DMS114 treated with DMSO at 0.1 percent for 48 hours (cell line): ENCODE measurements around the gene PRUNE2.
"Not testable (repeated sequence)": the region's sequence is repeated elsewhere in the genome, so short reads cannot be mapped to it uniquely, and the experiment has no call there.

Experiments used
- DNase-seq: peaks from one replicate; lab custom pipeline; 2025; ENCODE audit not compliant: unreplicated experiment; lab: John Stamatoyannopoulos, UW

Gene PRUNE2

GRCh38 chr9:76873056-76873792 lies 32.7 kb downstream of the PRUNE2 start:
- DNase-seq = no peak

GRCh38 chr9:76868897-76869296 lies 37.0 kb downstream of the PRUNE2 start:
- no peak for DNase-seq

- no peak for DNase-seq
These were observed 39.2 kb downstream of the PRUNE2 start for GRCh38 chr9:76866689-76867088.

DNA sequence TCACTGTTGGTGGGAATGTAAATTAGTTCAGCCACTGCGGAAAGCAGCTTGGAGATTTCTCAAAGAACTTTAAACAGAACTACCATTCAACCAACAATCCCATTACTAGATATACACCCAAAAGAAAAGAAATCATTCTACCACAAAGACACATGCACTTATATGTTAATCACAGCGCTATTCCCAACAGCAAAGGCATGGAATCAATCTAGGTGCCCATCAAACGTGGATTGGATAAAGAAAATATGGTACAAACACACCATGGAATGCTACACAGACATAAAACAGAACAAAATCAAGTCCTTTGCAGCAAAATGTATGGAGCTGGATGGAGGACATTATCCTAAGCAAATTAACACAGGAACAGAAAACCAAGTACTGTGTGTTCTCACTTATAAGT lies 42.1 kb downstream of the PRUNE2 start:
- no peak for DNase-seq

DNA sequence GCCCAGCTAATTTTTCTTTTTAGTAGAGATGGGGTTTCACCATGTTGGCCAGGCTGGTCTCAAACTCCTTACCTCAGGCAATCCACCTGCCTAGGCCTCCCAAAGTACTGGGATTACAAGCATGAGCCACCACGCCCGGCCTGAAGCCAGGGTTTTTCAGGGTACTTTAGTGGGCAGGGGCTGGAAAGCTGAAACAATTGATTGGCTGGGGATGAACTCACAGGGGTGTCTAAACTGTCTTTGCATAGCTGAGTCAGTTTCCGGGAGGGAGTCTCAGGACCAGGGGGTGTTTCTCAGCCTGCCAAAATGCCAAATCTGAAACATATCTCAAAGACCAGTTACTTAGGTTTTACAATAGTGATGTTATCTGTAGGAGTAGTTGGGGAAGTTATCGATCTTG lies 46.1 kb downstream of the PRUNE2 start:
- no peak for DNase-seq

- not testable (repeated sequence) for DNase-seq
These were observed 47.7 kb downstream of the PRUNE2 start for GRCh38 chr9:76858248-76858647.

- DNase-seq = no peak
These were observed 49.9 kb downstream of the PRUNE2 start for GRCh38 chr9:76856016-76856415.

DNA sequence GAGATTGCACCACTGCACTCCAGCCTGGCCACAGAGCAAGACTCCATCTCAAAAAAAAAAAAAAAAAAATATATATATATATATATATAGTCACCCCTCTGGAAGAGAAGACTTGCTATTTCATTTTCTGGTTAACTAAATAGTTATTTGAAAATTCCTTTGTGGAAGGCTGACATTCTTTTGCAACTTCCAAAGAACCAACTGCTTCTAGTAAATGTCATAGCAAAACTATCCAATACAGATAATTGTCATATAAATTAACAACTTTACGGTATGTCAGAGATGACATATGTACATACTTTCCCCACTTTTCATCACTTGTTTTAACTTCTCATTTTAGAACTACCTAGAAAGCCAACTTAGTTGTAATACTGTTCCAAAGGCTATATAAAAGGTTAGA lies 50.9 kb downstream of the PRUNE2 start:
- no peak for DNase-seq

- no peak for DNase-seq
These were observed 53.9 kb downstream of the PRUNE2 start for GRCh38 chr9:76852026-76852425.

- no peak for DNase-seq
These were observed 59.6 kb downstream of the PRUNE2 start for GRCh38 chr9:76846297-76846696.

DNA sequence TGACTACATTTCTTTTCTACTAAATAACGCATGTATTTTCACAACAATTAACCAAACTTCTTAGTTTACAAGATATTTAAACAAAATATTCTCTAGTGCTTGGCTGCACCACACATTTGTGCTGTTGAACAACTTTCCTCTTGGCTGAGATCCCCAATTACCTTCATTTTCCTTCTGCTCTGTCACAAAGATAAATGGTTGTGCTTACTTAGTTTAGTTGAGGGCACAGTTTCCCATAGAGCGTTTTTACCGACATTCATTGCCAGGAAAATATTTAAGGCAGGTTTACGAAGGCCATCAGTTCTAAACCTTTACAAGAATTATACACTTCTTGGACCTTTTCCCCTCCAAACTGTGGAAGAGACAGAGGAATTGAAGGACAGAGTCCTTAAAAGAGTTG lies 60.7 kb downstream of the PRUNE2 start:
- no peak for DNase-seq

DNA sequence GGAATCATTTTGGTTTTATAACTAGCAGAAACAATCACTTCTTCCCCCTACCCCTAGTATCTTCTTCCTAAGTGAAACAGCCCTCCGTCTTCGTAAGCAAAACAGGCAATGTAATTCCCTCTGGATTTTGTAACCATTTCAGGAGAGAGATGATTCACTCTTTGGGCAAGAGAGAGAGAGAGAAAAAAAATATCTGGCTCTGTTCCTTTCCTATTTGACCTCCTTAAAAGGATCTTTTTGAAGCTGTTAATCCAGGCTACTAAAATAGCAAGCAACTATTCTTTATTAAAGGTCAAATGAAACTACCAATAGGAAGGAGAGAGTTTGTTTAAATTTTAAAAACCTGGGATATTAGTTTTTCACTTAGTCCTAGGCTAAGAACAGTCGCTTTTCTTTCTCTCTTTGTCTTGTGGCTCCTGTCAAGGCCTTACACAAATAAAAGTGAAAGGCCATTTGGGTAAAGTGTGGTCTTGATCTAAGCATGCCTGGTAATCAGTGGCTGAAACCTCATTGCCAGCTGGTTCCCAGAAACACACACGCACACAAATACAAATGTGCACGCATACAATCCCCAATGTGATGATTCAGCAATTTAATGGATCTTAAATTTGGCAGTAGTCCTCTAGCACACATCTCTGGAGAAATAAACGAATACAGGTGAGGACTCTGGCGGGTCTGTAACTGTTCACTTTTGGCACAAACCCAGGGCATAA lies 70.2 kb downstream of the PRUNE2 start:
- no peak for DNase-seq

DNA sequence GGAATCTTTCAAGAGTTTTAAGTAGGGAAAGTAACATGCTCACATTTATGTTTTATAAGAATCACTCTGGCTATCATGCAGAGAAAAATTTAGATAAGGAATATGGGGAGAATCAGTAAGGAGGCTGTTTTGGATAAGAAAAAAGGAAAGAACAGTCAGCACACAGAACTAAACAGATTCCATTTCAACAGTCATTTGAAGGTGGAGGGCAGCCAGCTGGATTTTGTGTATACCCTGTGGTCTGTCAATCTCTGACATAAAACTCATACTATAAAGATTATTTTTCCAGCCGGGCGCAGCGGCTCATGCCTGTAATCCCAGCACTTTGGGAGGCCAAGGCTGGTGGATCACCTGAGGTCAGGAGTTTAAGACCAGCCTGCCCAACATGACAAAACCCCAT lies 77.5 kb downstream of the PRUNE2 start:
- no peak for DNase-seq

- DNase-seq = no peak
These were observed 78.4 kb downstream of the PRUNE2 start for GRCh38 chr9:76827296-76828080.

GRCh38 chr9:76820431-76820830 lies 85.5 kb downstream of the PRUNE2 start:
- DNase-seq = no peak

- no peak for DNase-seq
These were observed 87.6 kb downstream of the PRUNE2 start for GRCh38 chr9:76818271-76818670.

GRCh38 chr9:76817489-76817888 lies 88.4 kb downstream of the PRUNE2 start:
- no peak for DNase-seq

GRCh38 chr9:76812591-76812990 lies 93.3 kb downstream of the PRUNE2 start:
- no peak for DNase-seq

GRCh38 chr9:76810377-76810957 lies 95.4 kb downstream of the PRUNE2 start:
- peak; percentile 14 for DNase-seq

DNA sequence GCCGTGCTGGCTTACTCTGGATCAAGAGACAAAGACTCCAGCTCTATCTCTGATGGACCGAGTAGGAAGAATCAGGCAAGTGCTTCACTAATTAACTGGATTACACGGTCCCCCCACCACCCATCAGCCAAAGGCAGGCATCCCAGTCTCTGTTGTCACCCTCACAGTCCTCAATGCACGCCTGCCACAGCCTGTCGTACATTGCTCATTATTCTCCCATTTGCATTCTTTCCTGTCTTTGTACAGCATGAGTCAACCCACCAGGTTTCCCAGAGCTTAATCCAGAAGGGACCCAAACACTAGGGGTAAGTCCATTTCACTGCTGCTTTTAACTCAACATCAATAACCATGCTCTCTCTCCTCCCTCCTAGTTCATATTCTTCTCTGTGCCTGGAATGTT lies 97.3 kb downstream of the PRUNE2 start:
- DNase-seq = no peak

DNA sequence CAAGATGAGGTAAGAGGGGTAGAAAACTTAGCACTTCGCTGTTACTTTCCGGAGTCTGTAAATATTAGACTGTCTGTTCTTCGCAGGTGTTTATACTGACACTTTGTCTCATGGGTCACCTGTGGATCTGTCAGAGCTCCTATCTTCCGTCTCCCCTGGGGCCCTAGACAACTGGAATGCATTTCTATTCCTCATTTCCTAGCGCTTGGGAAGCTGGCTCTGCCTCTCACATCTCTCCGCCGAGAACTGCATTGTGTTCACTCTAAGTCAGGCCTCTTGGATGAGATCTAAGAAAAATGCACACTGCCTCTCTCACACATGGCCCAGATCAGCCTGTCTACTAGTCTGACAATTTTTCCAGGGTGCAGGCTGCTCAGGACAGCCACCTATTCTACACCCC lies 102.2 kb downstream of the PRUNE2 start:
- no peak for DNase-seq

DNA sequence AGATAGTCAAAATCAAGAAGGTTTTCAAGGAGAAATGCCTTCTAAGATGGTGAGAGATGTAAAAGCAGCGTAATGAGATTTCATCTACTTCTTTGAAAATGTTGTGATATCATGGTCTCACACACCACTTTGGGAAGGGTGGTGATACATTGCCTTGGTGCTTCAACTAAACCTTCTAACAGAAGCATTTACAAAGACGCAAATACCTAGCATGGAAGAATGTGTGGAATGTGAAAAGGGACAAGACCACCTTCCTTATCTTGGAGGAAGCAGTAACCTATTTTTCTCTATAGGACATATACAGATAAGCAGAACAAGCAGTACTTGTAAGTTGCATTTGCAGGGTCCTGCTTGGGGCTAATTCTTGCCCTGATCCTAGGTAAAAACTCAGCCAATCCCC lies 102.8 kb downstream of the PRUNE2 start:
- no peak for DNase-seq
